Lung (tissue), 12 donors: ENCODE measurements around the gene SETBP1. TPM values are rescaled to one million over a fixed set of nuclear protein-coding genes. Genes with fewer than 3 reads are reported as not detected.

ENCODE experiments used
- ATAC-seq: fragments of 200-7000 bp; cut with Tn5 transposase; one replicate; pipeline ENCODE4 v1.9.1; 2020; ENCODE audit warnings: moderate number of reproducible peaks; ENCODE audit not compliant: insufficient read depth, low FRiP score
- DNase-seq, 3 donors: peaks; one replicate each; pipeline ENCODE4 v3.0.0-alpha.2; 2013 to 2017
- H3K27ac ChIP-seq, 2 donors: one replicate each; pipeline ENCODE4 v1.5.1; 2013; ENCODE audit warnings: mild to moderate bottlenecking in 2 of 2, moderate library complexity in 2 of 2, control low read depth in 1 of 2, inconsistent platforms in 1 of 2, low read depth in 1 of 2, low read length in 1 of 2
- H3K27me3 ChIP-seq, 3 donors: one replicate each; pipeline ENCODE4 v1.5.1; 2013; ENCODE audit warnings: low read length in 2 of 3; ENCODE audit not compliant: control insufficient read depth in 3 of 3, insufficient read depth in 3 of 3
- H3K36me3 ChIP-seq, 4 donors: one replicate each; pipeline ENCODE4 v1.5.1; 2013; ENCODE audit warnings: low read length in 4 of 4, mild to moderate bottlenecking in 1 of 4, moderate library complexity in 1 of 4; ENCODE audit not compliant: control insufficient read depth in 4 of 4, insufficient read depth in 4 of 4
- H3K4me1 ChIP-seq, 5 donors: one replicate each; pipeline ENCODE4 v1.5.1; 2013; ENCODE audit warnings: low read length in 5 of 5, mild to moderate bottlenecking in 2 of 5, moderate library complexity in 1 of 5; ENCODE audit not compliant: control insufficient read depth in 5 of 5, insufficient read depth in 5 of 5
- H3K4me3 ChIP-seq: one replicate; pipeline ENCODE4 v1.5.1; 2013; ENCODE audit warnings: mild to moderate bottlenecking, control low read depth, moderate library complexity
- H3K9ac ChIP-seq, 2 donors: one replicate each; pipeline ENCODE4 v1.5.1; 2013; ENCODE audit warnings: low read length in 2 of 2, control low read depth in 1 of 2; ENCODE audit not compliant: insufficient read depth in 1 of 2
- H3K9me3 ChIP-seq, 4 donors: one replicate each; pipeline ENCODE4 v1.5.1; 2013; ENCODE audit warnings: low read length in 3 of 4, mild to moderate bottlenecking in 1 of 4, moderate library complexity in 1 of 4; ENCODE audit not compliant: control insufficient read depth in 4 of 4, insufficient read depth in 3 of 4
- CTCF ChIP-seq: IDR thresholded peaks from 2 replicates; pipeline ENCODE4 v1.5.1; 2012; ENCODE audit warnings: mild to moderate bottlenecking; ENCODE audit errors: control extremely low read depth, extremely low read depth
- WGBS, 2 donors: extraction: QIAGEN DNeasy Blood & Tissue Kit; methylation state at CpG; one replicate each; pipeline ENCODE4 v1.1.7; 2013; 5-methylcytosine and 5-hydroxymethylcytosine counted together
- polyA plus RNA-seq, 2 donors: library from polyadenylated mRNA; stranded (reverse); fragments of 200-250 nt; gene quantifications; one replicate each; pipeline ENCODE4 v1.2.1, GENCODE V29; 2013
- total RNA-seq, 2 donors: library from RNA; depleted of rRNA in 1 of 2; stranded (reverse); fragments of >200 nt in 1 of 2; gene quantifications; one replicate each; pipeline ENCODE4 v1.2.1, GENCODE V29; 2014 to 2021
- donor health status: control.
- donor health status: control.
- donor health status: Bipolar disorder and iron deficiency.
- donor health status: healthy.
- donor health status: DM: yes; HTN: yes; CAD: no.

SETBP1 gene
- total and polyA plus RNA-seq, 4 donors = 1.6 to 43.8 (median 16.6) TPM

- no peak overlapping the region for H3K4me3 ChIP-seq
- no peak overlapping the region for H3K27ac ChIP-seq
- no peak for DNase-seq
- no peak for TF ChIP-seq CTCF
- peaks cover 0 to 1% (median 0%) of the 10 kb centered on the region in 4 donors for H3K9me3 ChIP-seq
- H3K4me1 ChIP-seq = peaks cover 0 to 9% (median 0%) of the 10 kb centered on the region in 5 donors
- WGBS, 2 donors = 90 to 91% methylated on average over 1 of the region's 1 CpG
- H3K36me3 ChIP-seq = peaks cover 0 to 20% (median 7%) of the 10 kb centered on the region in 4 donors
- no peaks in the 10 kb centered on the region for H3K27me3 ChIP-seq
- no peak overlapping the region for H3K9ac ChIP-seq
- ATAC-seq = no peak
These were observed 276.3 kb downstream of the SETBP1 start for GRCh38 chr18:44957025-44957424.

GRCh38 chr18:44957461-44957860, 276.8 kb downstream of the SETBP1 start:
- peaks cover 0 to 1% (median 0%) of the 10 kb centered on the region in 4 donors for H3K9me3 ChIP-seq
- ATAC-seq (no peak), DNase-seq (no peak)
- no peak for TF ChIP-seq CTCF
- no peaks in the 10 kb centered on the region for H3K27me3 ChIP-seq
- H3K36me3 ChIP-seq = peaks cover 0 to 18% (median 5%) of the 10 kb centered on the region in 4 donors
- no peak overlapping the region for H3K4me3 ChIP-seq
- no peak overlapping the region for H3K9ac ChIP-seq
- H3K4me1 ChIP-seq = peaks cover 0 to 9% (median 0%) of the 10 kb centered on the region in 5 donors
- H3K27ac ChIP-seq = no peak overlapping the region
- WGBS, 2 donors = 73 to 82% methylated on average over 2 of the region's 2 CpGs

DNA sequence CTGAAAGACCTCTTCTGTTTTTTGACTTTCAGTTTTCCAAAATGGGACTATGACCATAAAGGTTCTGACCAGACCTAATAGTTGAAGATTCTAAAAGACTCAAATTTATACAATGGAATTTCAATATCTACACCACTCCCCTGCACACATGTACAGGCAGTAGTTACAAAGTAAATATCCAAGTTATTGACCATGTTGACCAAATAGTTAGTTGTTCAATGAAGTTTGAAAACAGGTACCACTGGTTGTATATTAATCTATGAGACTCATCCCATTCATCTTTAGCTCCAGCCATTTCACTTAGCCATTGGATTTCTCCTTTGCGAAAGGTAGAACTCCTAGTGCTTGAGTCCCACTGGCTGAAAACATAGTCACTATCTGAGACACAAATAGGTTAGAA, 277.4 kb downstream of the SETBP1 start:
- 95 to 100% methylated on average over 1 of the region's 1 CpG for WGBS, 2 donors

More for the DNA sequence above, 277.4 kb downstream of the SETBP1 start:
- ATAC-seq (no peak), DNase-seq (no peak)
- Histone ChIP-seq H3K27ac (no peak overlapping the region), H3K4me3 (no peak overlapping the region), H3K36me3 (peaks cover 0 to 14% (median 4%) of the 10 kb centered on the region in 4 donors), H3K9ac (no peak overlapping the region), H3K9me3 (peaks cover 0 to 1% (median 0%) of the 10 kb centered on the region in 4 donors), H3K27me3 (no peaks in the 10 kb centered on the region), H3K4me1 (peaks cover 0 to 9% (median 0%) of the 10 kb centered on the region in 5 donors)
- TF ChIP-seq CTCF = no peak
